ENCODE results near the gene ABCC8.

The ABCC8 gene

DNA sequence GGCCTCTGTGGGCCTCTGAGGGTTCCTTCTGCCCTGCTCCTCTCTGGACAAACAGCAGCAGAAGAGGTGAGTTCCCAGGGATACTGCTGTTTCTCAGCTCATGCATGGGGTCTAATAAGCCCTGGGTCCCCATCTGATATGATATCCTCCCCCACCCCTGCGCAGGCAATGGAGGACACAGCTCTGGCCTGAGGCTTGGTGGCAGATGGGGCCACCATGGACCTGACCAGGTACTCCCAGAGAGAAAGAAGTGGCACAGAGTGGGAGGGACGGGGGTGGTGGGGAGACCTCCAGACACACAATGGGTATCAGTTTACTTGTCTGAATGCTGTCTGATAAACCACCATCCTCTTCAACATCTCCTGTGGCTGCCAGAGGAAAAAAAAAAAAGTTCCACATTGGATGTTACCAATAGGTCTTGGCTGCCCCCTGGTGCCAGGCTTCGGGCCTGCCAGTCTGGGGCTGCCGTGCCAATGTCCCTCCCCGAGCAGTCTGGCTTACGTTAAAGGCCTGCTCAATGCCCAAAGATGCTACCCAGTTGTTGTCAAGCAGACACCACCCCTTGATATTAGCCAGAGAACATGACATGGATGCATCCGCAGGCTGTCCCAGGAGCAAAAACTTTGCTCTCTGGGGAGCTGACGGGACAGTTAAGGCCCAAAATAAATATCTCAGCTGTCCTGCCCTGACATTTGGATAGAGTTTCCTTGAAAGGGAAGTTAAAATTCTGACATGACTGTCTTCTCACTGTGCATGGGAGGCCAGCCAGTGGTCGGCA lies 27.9 kb upstream of the ABCC8 start:
- DNase-seq, result peak; percentile 54 to 71

DNA sequence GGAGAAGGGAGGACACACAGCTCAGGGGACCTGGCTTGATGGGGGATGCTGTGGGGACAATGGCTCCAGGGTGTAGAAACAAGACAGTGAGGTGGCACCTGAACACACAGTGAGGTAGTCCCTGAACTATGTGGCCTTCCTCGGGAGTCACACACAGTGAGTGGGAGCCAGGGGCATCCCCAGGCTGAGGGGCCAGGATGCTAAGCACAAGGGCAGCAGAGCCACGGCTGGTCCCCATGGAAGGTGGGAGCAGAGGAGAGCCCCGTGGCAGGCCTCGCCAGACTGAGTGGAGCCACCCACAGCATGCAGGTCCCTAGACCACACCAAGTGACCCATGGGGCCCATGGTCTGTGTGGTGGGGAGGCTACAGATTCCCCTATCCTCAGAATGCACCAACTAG lies 26.0 kb upstream of the ABCC8 start:
- DNase-seq, result no peak

GRCh38 chr11:17500673-17501072 lies 24.0 kb upstream of the ABCC8 start:
- no peak for DNase-seq

DNA sequence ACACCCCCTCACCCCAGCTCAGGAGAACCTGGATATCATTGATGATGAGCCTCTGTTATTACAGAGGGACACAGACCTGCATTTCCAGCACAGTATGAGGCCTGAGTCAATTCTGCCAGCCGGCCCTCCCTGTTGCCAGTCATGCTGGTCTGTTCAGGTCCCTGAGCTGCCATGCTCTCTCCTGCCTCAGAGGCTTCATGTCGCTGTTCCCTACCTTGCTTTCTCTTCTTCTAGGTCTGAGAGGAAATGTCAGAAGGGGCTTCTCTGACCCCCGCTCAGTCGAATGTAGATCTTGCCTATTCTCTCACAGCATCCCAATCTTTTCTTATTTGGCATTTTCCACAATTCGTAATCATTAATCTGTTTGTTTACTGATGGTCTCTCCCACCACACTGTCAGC lies 21.8 kb upstream of the ABCC8 start:
- DNase-seq, result no peak

DNA sequence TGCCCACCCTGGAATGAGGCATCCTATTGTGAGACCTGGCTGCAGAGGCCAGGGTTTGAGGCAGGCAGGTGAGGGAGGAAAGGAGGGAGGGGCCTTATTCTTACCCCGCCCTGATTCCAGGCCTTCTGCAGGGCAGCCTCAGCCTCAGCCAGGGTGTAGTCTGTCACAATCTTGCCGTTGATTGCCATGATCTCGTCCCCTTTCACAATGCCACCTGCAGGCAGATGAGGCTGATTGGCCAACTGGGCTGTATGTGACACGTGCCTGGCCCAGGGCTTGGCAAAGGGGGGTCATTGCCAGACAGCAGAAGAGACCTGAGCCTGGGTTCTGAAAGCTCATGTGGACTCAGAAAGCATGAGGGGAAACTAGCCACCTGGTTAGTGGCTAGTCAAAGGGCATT lies 21.4 kb upstream of the ABCC8 start:
- no peak for DNase-seq

DNA sequence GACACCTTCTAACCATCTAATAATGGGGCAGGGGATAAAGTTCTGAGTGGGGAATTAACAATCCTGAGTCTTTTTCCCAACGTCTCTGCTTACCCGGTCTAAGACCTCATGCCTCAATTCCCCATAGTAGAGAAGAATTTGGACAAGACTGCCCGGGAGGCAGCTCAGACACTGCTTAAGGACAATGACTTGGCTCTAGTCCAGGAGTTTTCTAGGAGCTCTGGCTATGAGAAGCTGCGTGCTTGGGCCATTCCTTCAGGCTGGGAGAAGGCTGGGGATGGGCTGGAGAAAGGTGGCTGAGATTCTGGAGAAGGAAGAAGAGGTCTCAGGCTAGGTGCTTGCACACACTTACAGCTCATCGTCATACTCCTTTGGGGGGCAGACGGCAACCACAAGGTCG lies 19.8 kb upstream of the ABCC8 start:
- no peak for DNase-seq

- no peak for DNase-seq
These were observed 17.4 kb upstream of the ABCC8 start for GRCh38 chr11:17494019-17494418.

- no peak for DNase-seq
These were observed 14.3 kb upstream of the ABCC8 start for GRCh38 chr11:17490938-17491337.

- no peak for DNase-seq
These were observed 13.6 kb upstream of the ABCC8 start for GRCh38 chr11:17490232-17490631.

DNA sequence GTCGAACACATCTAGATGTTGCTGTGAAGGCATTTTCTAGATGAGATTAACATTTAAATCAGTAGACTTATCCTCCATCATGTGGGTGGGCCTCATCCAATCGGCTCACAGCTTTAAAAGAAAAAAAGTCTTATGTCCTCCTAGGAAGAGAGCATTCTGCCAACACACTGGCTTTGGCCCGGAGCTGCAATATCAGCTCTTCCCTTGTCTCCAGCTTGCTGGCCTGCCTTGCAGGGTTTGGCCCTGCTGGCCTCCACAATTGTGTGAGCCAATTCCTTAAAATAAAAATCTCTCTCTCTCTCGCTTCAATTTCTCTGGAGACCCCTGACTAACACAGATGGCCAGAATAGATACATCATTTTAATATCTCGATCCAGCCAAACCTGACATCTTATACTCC lies 13.1 kb upstream of the ABCC8 start:
- DNase-seq, result no peak

- no peak for DNase-seq
These were observed 11.9 kb upstream of the ABCC8 start for GRCh38 chr11:17488563-17488962.

DNA sequence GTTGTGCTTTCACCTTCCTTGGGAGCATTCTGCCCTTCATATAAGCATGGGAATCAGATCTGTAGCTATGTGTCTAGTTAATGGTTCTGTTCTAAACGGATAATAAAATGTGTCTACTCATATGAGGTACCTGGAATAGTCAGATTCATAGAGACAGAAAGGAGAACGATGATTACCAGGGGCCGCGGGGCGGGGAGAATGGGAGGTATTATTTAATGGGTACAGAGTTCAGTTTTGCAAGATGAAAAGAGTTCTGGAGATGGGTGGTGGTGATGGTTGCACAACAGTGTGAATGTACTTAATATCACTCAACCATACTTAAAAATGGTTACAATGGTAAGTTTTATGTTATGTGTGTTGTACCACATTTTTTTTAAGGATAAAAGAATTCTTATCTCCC lies 10.0 kb upstream of the ABCC8 start:
- DNase-seq, result no peak

DNA sequence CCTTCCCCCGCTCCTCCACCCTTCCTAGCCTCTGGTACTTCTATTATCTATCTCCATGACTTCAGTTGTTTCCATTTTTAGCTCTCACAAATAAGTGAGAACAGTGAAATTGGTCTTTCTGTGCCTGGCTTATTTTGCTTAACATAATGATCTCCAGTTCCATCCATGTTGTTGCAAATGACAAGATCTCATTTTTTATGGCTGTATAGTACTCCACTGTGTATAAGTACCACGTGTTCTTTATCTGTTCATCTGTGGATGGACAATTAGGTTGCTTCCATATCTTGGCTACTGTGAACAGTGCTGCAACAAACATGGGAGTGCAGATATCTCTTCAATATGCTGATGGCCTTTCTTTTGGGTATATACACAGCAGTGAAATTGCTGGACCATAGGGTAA lies 6.9 kb upstream of the ABCC8 start:
- DNase-seq, result no peak

DNA sequence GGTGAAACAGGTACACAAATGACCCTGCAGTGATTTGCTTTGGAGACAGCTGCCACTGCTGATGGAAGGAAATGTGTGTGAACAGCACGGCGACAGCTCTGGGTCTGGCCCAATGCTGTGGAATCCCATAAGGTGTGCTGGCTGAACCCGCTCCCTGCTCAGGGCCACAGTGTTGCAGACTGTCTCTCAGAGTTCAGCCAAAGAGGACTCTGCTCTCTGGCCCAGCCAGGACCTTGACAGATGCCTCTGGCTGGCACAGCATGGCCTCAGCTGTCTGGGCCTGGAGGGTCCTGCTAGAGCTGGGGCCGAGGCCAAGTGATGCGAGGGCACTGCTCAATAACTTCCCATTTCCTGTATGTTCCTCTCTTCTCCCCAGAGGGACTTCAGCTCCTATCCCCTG lies 5.3 kb upstream of the ABCC8 start:
- no peak for DNase-seq

DNA sequence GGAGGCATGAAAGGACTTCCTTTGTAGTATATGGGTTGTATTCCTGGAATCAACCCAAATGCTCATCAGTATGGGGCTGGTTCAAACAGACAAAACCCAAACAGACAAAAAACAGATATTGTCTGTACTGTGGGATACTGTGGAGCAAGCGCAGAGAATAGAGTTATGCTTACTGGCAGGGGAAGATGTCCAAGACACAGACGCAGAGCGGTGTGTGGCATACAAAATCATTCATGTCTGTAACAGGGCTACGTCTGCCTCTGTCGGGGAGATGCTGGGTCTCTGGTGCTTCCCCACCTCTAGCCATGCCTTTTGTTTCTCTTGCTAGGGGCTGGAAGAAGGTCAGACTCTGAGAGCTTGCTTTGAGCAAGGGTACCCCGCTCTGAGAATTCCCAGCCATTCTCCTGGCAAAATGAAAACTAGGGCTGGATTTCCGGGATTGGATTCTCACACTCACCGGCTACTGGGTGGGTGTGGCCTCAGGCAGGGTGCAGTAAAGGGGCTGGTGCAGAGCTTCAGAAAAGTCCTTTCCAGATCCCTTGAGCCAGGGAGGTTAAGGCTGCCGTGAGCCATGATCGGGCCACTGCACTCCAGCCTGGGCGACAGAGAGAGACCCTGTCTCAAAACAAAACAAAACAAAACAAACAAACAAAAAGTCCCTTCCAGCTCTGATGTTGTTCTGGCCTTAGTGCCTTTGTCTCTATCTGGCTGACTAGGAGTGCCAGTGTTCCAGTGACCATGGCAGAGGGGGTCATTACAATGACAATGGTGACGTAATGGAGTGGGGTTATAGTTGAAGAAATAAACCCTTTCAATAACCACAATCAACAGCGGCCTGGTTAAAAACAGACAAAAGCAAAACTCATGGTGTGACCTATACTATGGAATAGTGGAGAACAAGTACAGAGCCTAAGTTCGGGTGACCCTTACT lies 2.9 kb upstream of the ABCC8 start:
- DNase-seq, result no peak

GRCh38 chr11:17478070-17478469 lies 1.4 kb upstream of the ABCC8 start:
- no peak for DNase-seq

DNA sequence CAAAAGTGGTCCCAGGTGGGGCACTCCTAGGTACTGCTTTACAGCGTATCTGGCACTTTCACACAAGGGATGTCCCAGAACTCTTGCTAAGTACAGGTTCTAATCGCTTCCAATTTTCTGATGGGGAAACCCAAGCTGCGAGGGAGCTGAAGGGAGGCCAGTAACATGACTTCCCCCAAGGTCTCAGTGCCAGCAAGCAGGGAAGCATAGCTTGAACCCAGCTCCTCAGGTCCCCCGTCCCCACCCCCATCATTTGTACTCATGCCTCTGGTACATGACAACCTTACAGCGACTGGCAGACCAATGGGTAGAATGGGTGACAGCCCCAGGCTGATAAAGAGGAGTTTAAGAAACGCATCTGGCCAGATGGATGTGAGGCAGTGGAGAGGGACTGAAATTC lies 716 bp upstream of the ABCC8 start:
- no peak for DNase-seq

DNA sequence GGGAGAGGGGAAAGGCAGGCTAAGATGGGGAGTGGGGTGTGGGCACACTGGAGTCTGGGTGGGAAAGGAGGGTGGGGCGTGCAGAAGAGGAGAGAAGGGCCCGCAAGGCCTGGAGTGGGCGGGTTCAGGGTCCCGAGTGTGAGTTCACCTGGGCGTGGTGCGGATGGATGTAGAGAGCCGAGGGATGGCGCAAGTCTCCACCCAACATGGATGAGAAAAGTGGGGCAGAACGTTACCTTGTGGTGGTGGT lies 364 bp upstream of the ABCC8 start:
- no peak for DNase-seq

GRCh38 chr11:17475666-17476316 lies 854 bp downstream of the ABCC8 start:
- no peak for DNase-seq

DNA sequence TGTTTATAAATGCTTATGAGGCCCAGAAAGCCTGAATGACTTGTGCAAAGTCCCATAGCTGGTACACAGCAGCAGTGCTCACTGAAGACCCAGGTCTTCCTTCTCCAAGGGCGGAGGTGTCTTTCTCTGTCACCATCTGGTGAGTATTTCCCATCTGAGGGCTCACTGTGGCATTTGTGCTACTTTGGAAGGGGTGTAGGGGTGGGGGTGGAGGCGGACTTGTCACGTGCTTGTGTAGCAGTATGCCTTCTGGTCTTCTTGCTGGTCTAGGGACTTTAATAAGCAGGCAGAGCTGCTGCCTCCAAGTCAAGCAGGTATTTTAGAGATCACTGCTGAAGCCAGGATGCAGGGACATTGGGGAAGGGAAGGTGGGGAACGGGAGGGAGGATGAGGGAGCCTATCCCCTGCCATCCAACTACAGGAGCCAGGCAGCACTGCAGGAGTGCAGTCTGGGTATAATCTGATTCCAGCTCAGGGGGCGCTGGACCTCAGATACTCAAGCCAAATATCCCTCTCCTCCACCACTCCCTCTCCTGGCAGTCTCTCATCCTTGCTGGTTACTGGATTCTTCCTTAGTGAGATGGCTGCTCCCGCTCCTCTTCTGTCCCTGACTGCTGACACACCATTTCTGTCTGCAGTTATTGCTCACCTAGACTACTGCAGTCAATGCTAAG lies 3.4 kb downstream of the ABCC8 start:
- DNase-seq, result peak; percentile 31 to 44

- DNase-seq, result no peak
These were observed 4.2 kb downstream of the ABCC8 start for GRCh38 chr11:17472467-17472866.

DNA sequence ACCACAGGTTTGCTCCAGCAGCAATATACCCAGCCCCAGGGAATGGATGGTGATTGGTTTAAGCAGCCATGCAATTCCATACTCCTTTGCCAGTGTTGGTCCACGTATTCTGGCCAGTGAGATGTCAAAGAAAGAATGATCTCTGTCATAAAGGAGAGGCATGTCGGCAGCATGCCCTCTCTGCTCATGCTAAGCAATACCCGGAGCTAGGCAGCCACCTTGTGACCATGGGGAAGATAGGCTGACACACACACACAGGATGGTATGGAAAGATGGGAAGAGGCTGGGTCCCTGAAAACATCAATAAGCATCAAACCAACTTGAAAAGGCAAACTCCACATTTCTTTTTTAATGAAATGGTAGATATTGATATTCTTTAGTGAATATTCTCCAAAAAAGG lies 5.1 kb downstream of the ABCC8 start:
- DNase-seq, result no peak

- DNase-seq, result no peak
These were observed 6.6 kb downstream of the ABCC8 start for GRCh38 chr11:17469998-17470397.

GRCh38 chr11:17468122-17468521 lies 8.5 kb downstream of the ABCC8 start:
- no peak for DNase-seq

Data from Kasumi-1 (cell line).